Measurements from ENCODE around the gene SH2D2A.

The SH2D2A gene

DNA sequence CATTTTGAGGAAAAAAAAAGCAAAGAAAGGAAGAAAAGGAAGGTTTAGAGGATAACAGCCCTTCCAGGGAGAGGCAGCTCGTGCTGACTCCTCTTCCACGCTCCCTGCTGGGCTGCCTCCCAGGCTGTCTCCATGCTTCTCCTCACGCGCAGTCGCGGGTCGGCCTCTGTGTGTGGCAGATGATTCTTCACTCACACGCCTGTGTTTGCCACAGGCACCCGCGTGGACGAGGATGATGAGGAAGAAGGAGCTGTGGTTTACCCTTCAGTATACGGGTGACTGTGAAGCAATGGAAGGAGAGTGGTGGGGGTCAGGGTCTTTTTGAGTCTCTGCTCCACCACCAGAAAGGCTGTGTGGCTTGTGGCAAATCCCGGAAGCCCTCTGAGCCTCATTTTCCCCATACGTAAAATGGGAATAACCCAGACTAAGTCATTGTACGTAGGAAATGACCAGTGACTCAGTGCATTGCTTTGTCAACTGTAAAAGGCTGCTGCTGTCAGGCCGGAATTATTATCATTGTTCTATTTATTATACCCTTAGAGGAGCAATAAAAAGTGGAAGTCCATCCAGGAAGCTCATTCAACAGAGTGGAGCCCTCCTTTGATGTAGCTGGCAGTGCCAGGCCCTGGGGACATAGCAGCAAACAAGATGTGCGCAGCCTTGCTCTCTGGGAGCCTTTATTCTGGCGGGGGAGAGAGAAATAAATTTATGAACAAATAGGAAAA is 11.9 kb upstream of the SH2D2A start:
- TF ChIP-seq, protein P1, sequence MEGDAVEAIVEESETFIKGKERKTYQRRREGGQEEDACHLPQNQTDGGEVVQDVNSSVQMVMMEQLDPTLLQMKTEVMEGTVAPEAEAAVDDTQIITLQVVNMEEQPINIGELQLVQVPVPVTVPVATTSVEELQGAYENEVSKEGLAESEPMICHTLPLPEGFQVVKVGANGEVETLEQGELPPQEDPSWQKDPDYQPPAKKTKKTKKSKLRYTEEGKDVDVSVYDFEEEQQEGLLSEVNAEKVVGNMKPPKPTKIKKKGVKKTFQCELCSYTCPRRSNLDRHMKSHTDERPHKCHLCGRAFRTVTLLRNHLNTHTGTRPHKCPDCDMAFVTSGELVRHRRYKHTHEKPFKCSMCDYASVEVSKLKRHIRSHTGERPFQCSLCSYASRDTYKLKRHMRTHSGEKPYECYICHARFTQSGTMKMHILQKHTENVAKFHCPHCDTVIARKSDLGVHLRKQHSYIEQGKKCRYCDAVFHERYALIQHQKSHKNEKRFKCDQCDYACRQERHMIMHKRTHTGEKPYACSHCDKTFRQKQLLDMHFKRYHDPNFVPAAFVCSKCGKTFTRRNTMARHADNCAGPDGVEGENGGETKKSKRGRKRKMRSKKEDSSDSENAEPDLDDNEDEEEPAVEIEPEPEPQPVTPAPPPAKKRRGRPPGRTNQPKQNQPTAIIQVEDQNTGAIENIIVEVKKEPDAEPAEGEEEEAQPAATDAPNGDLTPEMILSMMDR (IDR thresholded peaks at IDR 0.05; ENCODE audit: low read depth, low read length) = no peak
- no peaks in the 10 kb centered on the region for H3K36me3 ChIP-seq
- no peak overlapping the region for H3K4me3 ChIP-seq (ENCODE audit: low read depth, low read length)
- no peaks in the 10 kb centered on the region for H3K9me3 ChIP-seq (ENCODE audit: severe bottlenecking)
- H3K27me3 ChIP-seq (ENCODE audit: insufficient read depth, low read depth, severe bottlenecking) = no peaks in the 10 kb centered on the region
- DNase-seq = no peak
- no peak overlapping the region for H3K27ac ChIP-seq

DNA sequence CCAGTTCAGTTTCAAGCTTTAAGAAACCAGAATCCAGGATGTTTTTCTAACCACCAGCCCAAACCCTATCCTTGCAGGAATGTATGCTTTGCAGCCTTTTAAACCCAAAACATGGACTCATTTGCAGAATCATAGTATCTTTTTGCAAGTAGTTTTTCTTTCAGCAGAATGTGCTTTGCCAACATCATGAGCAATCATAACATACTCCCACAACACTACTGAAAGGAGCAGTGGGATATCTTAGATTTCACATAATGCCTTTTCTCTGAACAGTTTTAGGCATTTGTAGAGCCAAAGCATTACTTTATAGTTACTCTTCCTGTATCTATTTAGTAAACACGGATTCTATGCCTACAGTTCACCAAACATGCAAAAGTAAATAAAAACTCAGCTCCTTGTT is 10.0 kb upstream of the SH2D2A start:
- TF ChIP-seq, protein P1 (IDR thresholded peaks at IDR 0.05; ENCODE audit: low read depth, low read length) = no peak
- Histone ChIP-seq H3K27me3 (ENCODE audit: insufficient read depth, low read depth, severe bottlenecking) (no peaks in the 10 kb centered on the region), H3K36me3 (no peaks in the 10 kb centered on the region), H3K4me3 (ENCODE audit: low read depth, low read length) (no peak overlapping the region), H3K27ac (no peak overlapping the region), H3K9me3 (ENCODE audit: severe bottlenecking) (no peaks in the 10 kb centered on the region)
- DNase-seq = no peak

DNA sequence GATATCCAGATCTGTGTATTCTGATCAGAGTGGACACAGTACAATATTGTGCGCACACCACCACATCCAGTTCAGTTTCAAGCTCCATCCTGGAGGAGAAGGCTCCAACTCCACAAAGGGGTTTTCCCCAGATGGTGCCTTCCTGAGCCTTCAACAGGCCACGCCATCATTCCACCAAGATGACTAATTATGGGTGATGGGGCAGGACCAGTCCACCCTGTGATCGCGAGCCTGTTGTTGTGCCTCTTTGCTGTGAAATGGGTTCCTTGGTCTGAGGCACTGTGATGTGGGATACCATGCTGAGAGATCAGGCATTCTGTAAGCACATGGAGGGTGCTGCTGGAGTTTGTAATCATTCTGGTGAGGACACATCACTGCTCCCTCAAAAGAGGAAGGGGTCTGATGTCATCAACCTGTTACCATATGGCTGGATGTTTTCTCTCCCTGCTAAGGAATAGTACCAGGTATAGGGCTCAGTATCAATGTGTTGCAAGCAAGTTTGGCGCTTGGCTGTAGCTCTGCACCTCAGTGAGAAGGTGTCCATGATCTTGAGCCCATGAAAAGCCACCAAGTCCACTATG is 6.7 kb upstream of the SH2D2A start:
- Histone ChIP-seq H3K27me3 (ENCODE audit: insufficient read depth, low read depth, severe bottlenecking) (no peaks in the 10 kb centered on the region), H3K4me3 (ENCODE audit: low read depth, low read length) (no peak overlapping the region), H3K36me3 (no peaks in the 10 kb centered on the region), H3K27ac (no peak overlapping the region), H3K9me3 (ENCODE audit: severe bottlenecking) (no peaks in the 10 kb centered on the region)
- TF ChIP-seq, protein P1 (IDR thresholded peaks at IDR 0.05; ENCODE audit: low read depth, low read length) = no peak
- no peak for DNase-seq

DNA sequence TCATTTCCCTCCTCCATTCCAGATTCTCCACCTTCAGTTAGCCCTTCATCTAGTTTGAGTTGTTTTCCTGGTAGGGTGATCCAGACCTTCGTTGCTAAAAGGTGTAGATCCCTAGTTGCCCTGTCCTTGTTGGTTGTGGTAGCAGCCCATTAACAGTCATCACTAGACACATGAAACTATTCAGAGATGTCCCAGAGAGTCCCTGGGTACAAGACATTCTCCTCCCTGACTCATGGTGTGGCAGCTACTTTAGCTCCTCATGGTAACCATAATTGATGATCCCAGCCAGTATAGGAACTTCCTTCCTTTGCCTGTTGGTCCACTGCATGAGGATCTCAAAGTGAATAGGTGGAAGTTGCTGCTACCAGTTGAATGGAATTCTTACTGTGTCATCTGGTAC is 6.0 kb upstream of the SH2D2A start:
- Histone ChIP-seq H3K27me3 (ENCODE audit: insufficient read depth, low read depth, severe bottlenecking) (no peaks in the 10 kb centered on the region), H3K9me3 (ENCODE audit: severe bottlenecking) (no peaks in the 10 kb centered on the region), H3K36me3 (no peaks in the 10 kb centered on the region), H3K4me3 (ENCODE audit: low read depth, low read length) (no peak overlapping the region), H3K27ac (no peak overlapping the region)
- no peak for DNase-seq
- TF ChIP-seq, protein P1 (IDR thresholded peaks at IDR 0.05; ENCODE audit: low read depth, low read length) = no peak

DNA sequence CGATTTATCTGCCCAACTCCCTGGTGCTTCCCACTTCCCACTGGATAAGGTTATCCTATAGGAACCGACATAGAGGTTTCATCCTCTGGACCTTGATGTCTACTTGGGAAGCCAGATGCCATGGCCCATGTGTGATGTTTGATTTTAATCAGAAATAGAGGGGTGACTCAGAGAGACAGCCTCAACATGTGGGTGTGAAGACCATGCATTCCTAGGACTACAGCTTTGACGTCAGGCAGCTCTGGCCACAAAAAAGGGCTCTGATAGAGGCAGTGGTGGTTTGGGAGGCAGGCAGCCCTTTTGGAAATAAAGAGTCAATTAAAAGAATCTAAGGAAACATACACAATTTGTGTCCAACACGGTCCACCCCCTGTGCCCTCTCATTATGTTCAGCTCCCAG is 5.2 kb upstream of the SH2D2A start:
- no peak overlapping the region for H3K4me3 ChIP-seq (ENCODE audit: low read depth, low read length)
- TF ChIP-seq, protein P1 (IDR thresholded peaks at IDR 0.05; ENCODE audit: low read depth, low read length) = no peak
- no peaks in the 10 kb centered on the region for H3K9me3 ChIP-seq (ENCODE audit: severe bottlenecking)
- no peak for DNase-seq
- H3K36me3 ChIP-seq = no peaks in the 10 kb centered on the region
- no peak overlapping the region for H3K27ac ChIP-seq
- H3K27me3 ChIP-seq (ENCODE audit: insufficient read depth, low read depth, severe bottlenecking) = no peaks in the 10 kb centered on the region

Data from WERI-Rb-1 (cell line).